HS-5 (cell line): ENCODE data around the gene C1orf94.

Experiments used
- DNase-seq: peaks from one replicate; pipeline ENCODE4 v3.0.0-alpha.2; 2012; ENCODE audit warnings: low read depth

The C1orf94 gene

GRCh38 chr1:34176830-34177603, at the start of gene C1orf94:
Gene C1orf94 (plus strand): TSS chr1:34176907. CDS start chr1:34177790, 883 bp downstream.
- DNase-seq: no peak

- no peak for DNase-seq
Measured at GRCh38 chr1:34127006-34128000, 49.4 kb upstream of the C1orf94 start.

GRCh38 chr1:34128186-34128889, 48.4 kb upstream of the C1orf94 start:
- no peak for DNase-seq

- no peak for DNase-seq
Measured at GRCh38 chr1:34129630-34130029, 47.1 kb upstream of the C1orf94 start.

- DNase-seq: no peak
Measured at GRCh38 chr1:34130306-34130705, 46.4 kb upstream of the C1orf94 start.

GRCh38 chr1:34131396-34132160, 45.1 kb upstream of the C1orf94 start:
- no peak for DNase-seq

GRCh38 chr1:34132161-34132420, 44.6 kb upstream of the C1orf94 start:
- no peak for DNase-seq

- DNase-seq: no peak
Measured at GRCh38 chr1:34137411-34137810, 39.3 kb upstream of the C1orf94 start.

GRCh38 chr1:34140011-34140676, 36.6 kb upstream of the C1orf94 start:
- DNase-seq: no peak

- no peak for DNase-seq
Measured at GRCh38 chr1:34143975-34144374, 32.7 kb upstream of the C1orf94 start.

GRCh38 chr1:34144766-34145165, 31.9 kb upstream of the C1orf94 start:
- DNase-seq: no peak

- no peak for DNase-seq
Measured at GRCh38 chr1:34147301-34147700, 29.4 kb upstream of the C1orf94 start.

- DNase-seq: no peak
Measured at GRCh38 chr1:34149501-34149900, 27.2 kb upstream of the C1orf94 start.

- no peak for DNase-seq
Measured at GRCh38 chr1:34153246-34153645, 23.5 kb upstream of the C1orf94 start.

GRCh38 chr1:34155860-34156259, 20.8 kb upstream of the C1orf94 start:
- DNase-seq: no peak

GRCh38 chr1:34156739-34157138, 20.0 kb upstream of the C1orf94 start:
- DNase-seq: no peak

GRCh38 chr1:34162852-34163766, 13.6 kb upstream of the C1orf94 start:
- DNase-seq: peak; percentile 70

GRCh38 chr1:34163792-34164731, 12.6 kb upstream of the C1orf94 start:
- no peak for DNase-seq
